SJCRH30 (cell line): ENCODE results near the gene ST6GALNAC2. TPM values are rescaled to one million over a fixed set of nuclear protein-coding genes. Genes with fewer than 3 reads are reported as not detected.
"Not testable (repeated sequence)": the region's sequence is repeated elsewhere in the genome, so short reads cannot be mapped to it uniquely, and the experiment has no call there.

Experiments used
- DNase-seq, 2 experiments: peaks; one replicate each; pipeline ENCODE4 v3.0.0-alpha.2; 2015 to 2020
- H3K27ac ChIP-seq: fragments of 250-450 bp; sonication (Bioruptor Pico); 2 replicates; pipeline ENCODE4 v1.5.1; 2020; ENCODE audit warnings: mild to moderate bottlenecking, moderate library complexity
- H3K27me3 ChIP-seq: fragments of 250-450 bp; sonication (Bioruptor Pico); 2 replicates; pipeline ENCODE4 v1.5.1; 2020; ENCODE audit warnings: mild to moderate bottlenecking, moderate library complexity
- H3K36me3 ChIP-seq: fragments of 250-450 bp; sonication (Bioruptor Pico); 2 replicates; pipeline ENCODE4 v1.5.1; 2020; ENCODE audit warnings: mild to moderate bottlenecking, moderate library complexity
- H3K4me1 ChIP-seq: fragments of 250-450 bp; sonication (Bioruptor Pico); 2 replicates; pipeline ENCODE4 v1.5.1; 2020; ENCODE audit warnings: mild to moderate bottlenecking, moderate library complexity
- H3K4me3 ChIP-seq: fragments of 250-450 bp; sonication (Bioruptor Pico); 2 replicates; pipeline ENCODE4 v1.5.1; 2020; ENCODE audit warnings: mild to moderate bottlenecking, moderate library complexity
- H3K9me3 ChIP-seq: fragments of 250-450 bp; sonication (Bioruptor Pico); replicated peaks from 2 replicates; pipeline ENCODE4 v1.5.1; 2020; ENCODE audit warnings: mild to moderate bottlenecking, moderate library complexity
- total RNA-seq: library from RNA; depleted of rRNA; stranded (reverse); fragments of >200 nt; shearing (Covaris generic); gene quantifications from 2 replicates; pipeline ENCODE4 v1.2.3, GENCODE V29; 2014

The ST6GALNAC2 gene
- total RNA-seq, 1 experiment from 2014 or later: not detected

DNA sequence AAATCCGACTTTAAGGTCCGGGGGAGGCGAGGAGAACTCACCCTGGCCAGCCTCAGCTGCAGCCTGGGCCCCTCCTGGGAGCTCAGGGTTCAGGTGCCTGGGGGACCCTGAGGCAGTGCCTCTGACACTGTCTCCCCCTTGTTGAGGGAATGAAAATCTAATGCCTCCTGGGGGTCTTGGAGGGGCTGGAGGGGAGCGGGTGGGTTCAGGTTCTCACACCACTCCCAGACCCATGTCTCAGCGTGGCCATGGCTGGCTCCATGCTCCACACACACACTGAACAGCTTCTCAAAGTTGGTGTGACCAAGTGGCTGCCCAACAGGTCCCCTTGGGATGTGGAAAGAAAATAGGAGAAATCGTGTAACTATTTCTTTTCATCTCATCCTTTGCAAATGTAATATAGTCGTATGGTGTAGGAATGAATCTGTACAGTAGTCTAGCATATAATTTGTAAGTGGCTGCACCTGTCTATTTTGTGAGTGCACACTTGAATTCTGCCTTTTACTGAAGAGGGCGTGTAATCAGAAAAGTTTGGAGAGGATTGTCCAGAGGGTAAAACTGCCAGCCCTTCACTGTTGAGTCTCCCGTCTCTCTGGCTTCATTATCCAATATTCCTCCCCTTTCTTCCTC lies 46.6 kb downstream of the ST6GALNAC2 start:
- Histone ChIP-seq H3K4me1 (peaks cover 40% of the 10 kb centered on the region), H3K27ac (peak overlapping the region; percentile 39), H3K4me3 (no peak overlapping the region), H3K27me3 (no peaks in the 10 kb centered on the region), H3K9me3 (no peaks in the 10 kb centered on the region), H3K36me3 (no peaks in the 10 kb centered on the region)
- peak in 1 of 2 experiments; percentile 57 for DNase-seq

GRCh38 chr17:76538281-76538931 lies 47.3 kb downstream of the ST6GALNAC2 start:
- peaks cover 36% of the 10 kb centered on the region for H3K4me1 ChIP-seq
- H3K4me3 ChIP-seq: no peak overlapping the region
- no peaks in the 10 kb centered on the region for H3K27me3 ChIP-seq
- H3K27ac ChIP-seq: peak overlapping the region; percentile 39
- no peaks in the 10 kb centered on the region for H3K36me3 ChIP-seq
- DNase-seq: no peak
- no peaks in the 10 kb centered on the region for H3K9me3 ChIP-seq

DNA sequence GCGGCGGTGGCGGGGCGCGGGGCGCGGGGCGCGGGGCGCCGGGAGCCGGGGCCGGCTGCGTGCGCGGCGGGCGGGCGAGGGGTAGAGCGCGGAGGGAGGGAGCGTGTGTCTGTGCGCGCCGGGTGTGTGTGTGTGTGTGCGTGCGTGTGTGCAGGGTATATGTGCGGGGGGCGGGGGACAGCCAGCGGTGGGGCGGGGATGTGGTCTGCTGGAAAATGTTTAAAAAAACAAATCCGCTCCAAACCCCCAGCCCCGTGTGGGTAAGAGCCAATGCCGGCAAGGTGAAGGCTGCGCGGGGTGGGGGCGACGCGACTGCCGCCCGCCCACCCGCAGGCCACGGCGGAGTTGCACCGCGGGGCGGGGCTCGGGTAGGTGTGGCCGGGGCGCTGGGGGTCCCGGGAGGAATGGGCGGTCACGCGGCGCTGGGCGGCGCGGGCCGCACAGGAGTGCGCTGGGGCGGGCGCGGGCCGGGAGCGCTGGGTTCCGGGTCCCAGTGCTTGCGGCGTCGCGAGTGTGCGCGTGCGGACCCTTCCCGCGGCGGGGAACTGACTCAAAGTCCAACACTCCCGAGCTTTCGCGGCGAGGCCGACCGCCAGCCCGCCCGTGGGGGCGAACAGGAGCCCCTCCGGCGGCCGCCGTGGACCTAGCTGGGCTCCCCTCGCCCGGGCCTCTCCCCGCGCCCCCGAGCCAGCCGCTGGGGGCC lies 47.9 kb downstream of the ST6GALNAC2 start, which contains the start of gene CYGB:
TSS of gene CYGB (minus strand) at position 132 of the 703 bp plus-strand sequence. CDS start 167 bp downstream, outside the sequence.
- H3K4me1 ChIP-seq: peaks cover 30% of the 10 kb centered on the region

DNA sequence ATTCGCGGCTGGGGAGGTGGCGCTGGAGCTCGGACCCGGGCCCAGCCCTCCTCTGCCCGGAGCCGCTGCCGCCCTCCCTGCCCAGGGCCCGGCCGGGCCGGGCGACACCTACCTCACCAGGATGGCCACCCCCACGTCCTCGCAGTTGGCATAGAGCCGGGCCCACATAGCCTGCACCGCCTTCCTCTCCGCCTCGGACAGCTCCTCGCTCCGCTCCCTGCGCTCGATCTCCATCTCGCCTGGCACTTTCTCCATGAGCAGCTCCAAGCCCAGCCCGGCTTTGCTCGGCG lies 48.4 kb downstream of the ST6GALNAC2 start:
- Histone ChIP-seq H3K36me3 (no peaks in the 10 kb centered on the region), H3K27me3 (no peaks in the 10 kb centered on the region), H3K9me3 (no peaks in the 10 kb centered on the region), H3K4me1 (peaks cover 29% of the 10 kb centered on the region), H3K27ac (no peak overlapping the region), H3K4me3 (no peak overlapping the region)
- DNase-seq: no peak

More for the DNA sequence above, 47.9 kb downstream of the ST6GALNAC2 start, which contains the start of gene CYGB:
- H3K36me3 ChIP-seq: no peaks in the 10 kb centered on the region
- DNase-seq: no peak
- H3K27me3 ChIP-seq: no peaks in the 10 kb centered on the region
- no peak within 1 kb of the TSS for H3K4me3 ChIP-seq
- H3K9me3 ChIP-seq: no peaks in the 10 kb centered on the region
- no peak within 1 kb of the TSS; the same call in 1 of the 2 replicates for H3K27ac ChIP-seq

- Histone ChIP-seq H3K27ac (no peak overlapping the region), H3K4me3 (no peak overlapping the region), H3K27me3 (no peaks in the 10 kb centered on the region), H3K36me3 (no peaks in the 10 kb centered on the region), H3K4me1 (peaks cover 26% of the 10 kb centered on the region), H3K9me3 (no peaks in the 10 kb centered on the region)
- DNase-seq: no peak
Observed at GRCh38 chr17:76536511-76537287, 49.0 kb downstream of the ST6GALNAC2 start.

GRCh38 chr17:76535788-76536510 lies 49.7 kb downstream of the ST6GALNAC2 start:
- Histone ChIP-seq H3K4me3 (no peak overlapping the region), H3K9me3 (no peaks in the 10 kb centered on the region), H3K27me3 (no peaks in the 10 kb centered on the region), H3K36me3 (no peaks in the 10 kb centered on the region), H3K4me1 (peaks cover 22% of the 10 kb centered on the region), H3K27ac (no peak overlapping the region)
- DNase-seq: no peak

DNA sequence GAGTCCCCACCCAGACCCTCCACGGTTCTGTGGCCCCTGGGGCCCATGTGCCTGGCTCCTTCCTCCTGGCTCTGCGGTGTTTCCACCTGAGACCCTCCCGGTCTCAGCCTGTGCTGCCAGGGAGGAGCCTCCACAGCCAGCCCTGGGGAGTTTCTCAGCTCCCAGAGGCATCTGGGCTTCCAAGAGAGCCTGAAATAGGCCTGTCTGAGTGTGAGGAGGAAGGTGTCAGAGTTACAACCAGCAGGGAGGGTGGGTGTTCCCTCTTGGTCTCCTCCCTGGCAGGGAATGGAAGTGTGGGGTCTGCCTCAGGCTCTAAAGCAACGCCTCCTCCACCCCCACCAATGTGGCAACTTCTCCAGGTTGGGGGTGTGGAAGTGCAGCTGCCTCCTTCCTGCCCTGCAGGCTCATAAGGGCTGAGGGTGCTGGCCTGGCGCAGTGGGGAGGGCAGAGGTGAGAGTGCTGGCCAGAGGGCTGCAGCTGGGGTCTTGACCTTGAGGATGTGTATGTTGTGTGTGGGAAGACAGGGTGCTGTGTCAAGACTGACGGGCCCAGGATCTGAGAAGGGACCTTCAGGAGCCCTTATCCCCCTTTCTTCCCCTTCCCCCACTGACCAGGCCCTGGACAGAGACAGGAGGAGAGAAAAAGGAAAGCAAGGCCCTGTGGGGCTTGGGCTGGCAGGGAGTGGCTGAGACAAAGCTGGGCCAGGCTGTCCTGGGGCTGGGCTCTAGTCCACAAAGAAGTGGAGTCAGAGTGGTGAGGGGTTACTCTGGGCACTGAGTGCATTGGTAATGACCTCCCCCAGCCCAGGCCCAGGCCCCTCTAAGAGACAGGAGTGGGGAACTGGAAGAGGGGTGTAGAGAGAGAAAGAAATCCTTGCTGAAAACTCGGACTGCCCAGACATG lies 50.6 kb downstream of the ST6GALNAC2 start:
- DNase-seq: no peak
- Histone ChIP-seq H3K27me3 (no peaks in the 10 kb centered on the region), H3K27ac (no peak overlapping the region), H3K4me3 (no peak overlapping the region), H3K9me3 (no peaks in the 10 kb centered on the region), H3K4me1 (peaks cover 27% of the 10 kb centered on the region), H3K36me3 (no peaks in the 10 kb centered on the region)

DNA sequence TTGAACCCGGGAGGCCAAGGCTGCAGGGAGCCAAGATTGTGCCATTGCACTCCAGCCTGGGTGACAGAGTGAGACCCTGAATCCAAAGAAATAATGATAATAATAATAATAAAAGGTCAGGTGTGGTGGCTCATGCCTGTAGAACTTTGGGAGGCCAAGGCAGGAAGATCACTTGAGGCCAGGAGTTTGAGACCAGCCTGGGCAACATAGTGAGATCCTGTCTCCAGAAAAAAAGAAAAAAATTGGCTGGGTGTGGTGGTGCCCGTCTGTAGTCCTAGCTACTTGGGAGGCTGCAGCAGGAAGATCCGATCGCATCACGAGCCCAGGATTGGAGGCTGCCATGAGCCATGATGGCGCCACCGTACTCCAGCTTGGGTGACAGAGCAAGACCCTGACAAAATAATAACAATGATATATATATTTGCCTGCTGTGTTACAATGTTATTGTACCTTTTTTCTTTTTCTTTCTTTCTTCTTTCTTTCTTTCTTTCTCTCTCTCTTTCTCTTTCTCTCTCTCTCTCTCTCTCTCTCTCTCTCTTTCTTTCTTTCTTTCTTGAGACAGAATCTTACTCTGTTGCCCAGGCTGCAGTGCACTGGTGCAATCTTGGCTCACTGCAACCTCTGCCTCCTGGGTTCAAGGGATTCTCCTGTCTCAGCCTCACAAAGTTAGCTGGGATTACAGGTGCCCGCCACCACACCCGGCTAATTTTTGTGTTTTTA lies 51.9 kb downstream of the ST6GALNAC2 start:
- not testable (repeated sequence) for H3K27me3 ChIP-seq, DNase-seq, H3K27ac ChIP-seq, H3K9me3 ChIP-seq, H3K4me3 ChIP-seq, H3K36me3 ChIP-seq
- peaks cover 27% of the 10 kb centered on the region for H3K4me1 ChIP-seq

- H3K4me1 ChIP-seq: peaks cover 30% of the 10 kb centered on the region
Observed at GRCh38 chr17:76532072-76532651, 53.5 kb downstream of the ST6GALNAC2 start.

GRCh38 chr17:76531486-76532038 lies 54.1 kb downstream of the ST6GALNAC2 start:
- peaks cover 30% of the 10 kb centered on the region for H3K4me1 ChIP-seq
- no peaks in the 10 kb centered on the region for H3K9me3 ChIP-seq
- no peak for DNase-seq
- no peaks in the 10 kb centered on the region for H3K27me3 ChIP-seq
- H3K36me3 ChIP-seq: no peaks in the 10 kb centered on the region
- no peak overlapping the region for H3K4me3 ChIP-seq
- no peak overlapping the region for H3K27ac ChIP-seq

More at GRCh38 chr17:76532072-76532651, 53.5 kb downstream of the ST6GALNAC2 start:
- H3K4me3 ChIP-seq: no peak overlapping the region
- H3K9me3 ChIP-seq: no peaks in the 10 kb centered on the region
- DNase-seq: no peak
- H3K27me3 ChIP-seq: no peaks in the 10 kb centered on the region
- no peak overlapping the region for H3K27ac ChIP-seq
- no peaks in the 10 kb centered on the region for H3K36me3 ChIP-seq

DNA sequence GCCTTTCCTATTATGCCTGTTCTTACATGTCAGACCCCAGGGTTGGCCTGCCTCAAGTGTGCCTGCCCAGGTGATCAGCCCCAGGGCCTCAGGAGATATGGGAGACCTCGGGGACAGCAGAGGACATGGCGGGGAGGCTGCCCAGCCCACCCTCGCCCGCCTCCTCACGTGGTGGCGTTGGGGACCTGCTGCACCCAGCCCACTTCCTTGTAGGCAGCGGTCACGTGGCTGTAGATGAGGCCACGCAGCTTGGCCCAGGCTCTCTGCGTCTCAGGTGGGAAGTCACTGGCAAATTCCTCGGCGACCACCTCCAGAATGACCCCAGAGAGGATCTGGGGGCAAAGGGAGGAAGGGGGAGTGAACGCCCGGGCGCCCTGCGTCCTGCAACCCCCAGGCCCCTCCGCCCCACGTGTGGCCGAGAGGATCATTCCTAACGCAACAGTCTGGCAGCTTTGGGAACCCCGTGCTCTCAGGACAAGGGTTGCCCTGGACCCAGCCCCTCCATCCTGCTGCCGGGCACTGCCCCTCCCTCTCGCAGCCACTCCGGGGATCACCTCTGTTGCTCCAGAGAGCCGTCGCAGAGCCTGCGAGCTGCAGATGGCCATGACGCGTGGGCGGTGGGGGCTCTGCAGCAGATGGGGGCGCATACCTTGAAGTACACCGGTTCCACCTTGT lies 54.7 kb downstream of the ST6GALNAC2 start:
- no peak for DNase-seq
- Histone ChIP-seq H3K4me3 (peak overlapping the region; percentile 33), H3K36me3 (no peaks in the 10 kb centered on the region), H3K4me1 (peaks cover 30% of the 10 kb centered on the region), H3K9me3 (no peaks in the 10 kb centered on the region), H3K27ac (peak overlapping the region; percentile 44), H3K27me3 (no peaks in the 10 kb centered on the region)

- Histone ChIP-seq H3K4me3 (peak overlapping the region; percentile 33), H3K4me1 (peaks cover 32% of the 10 kb centered on the region), H3K36me3 (no peaks in the 10 kb centered on the region), H3K27me3 (no peaks in the 10 kb centered on the region), H3K9me3 (no peaks in the 10 kb centered on the region), H3K27ac (peak overlapping the region; percentile 44)
- DNase-seq: peak; percentile 53 to 67
Observed at GRCh38 chr17:76530095-76530723, 55.5 kb downstream of the ST6GALNAC2 start.
